NT2/D1 (cell line): ENCODE results near the gene RTN1.

Source experiments
- SUZ12 ChIP-seq: IDR thresholded peaks from 2 replicates; pipeline ENCODE4 v1.6.1; 2011; ENCODE audit not compliant: insufficient read length, insufficient read depth; ENCODE audit errors: extremely low read depth
- YY1 ChIP-seq: IDR thresholded peaks from 2 replicates; pipeline ENCODE4 v1.6.1; 2011; ENCODE audit not compliant: insufficient read length, insufficient read depth
- ZNF274 ChIP-seq: IDR thresholded peaks from 2 replicates; pipeline ENCODE4 v1.6.1; 2011; ENCODE audit warnings: mild to moderate bottlenecking, low read depth, low read length

DNA sequence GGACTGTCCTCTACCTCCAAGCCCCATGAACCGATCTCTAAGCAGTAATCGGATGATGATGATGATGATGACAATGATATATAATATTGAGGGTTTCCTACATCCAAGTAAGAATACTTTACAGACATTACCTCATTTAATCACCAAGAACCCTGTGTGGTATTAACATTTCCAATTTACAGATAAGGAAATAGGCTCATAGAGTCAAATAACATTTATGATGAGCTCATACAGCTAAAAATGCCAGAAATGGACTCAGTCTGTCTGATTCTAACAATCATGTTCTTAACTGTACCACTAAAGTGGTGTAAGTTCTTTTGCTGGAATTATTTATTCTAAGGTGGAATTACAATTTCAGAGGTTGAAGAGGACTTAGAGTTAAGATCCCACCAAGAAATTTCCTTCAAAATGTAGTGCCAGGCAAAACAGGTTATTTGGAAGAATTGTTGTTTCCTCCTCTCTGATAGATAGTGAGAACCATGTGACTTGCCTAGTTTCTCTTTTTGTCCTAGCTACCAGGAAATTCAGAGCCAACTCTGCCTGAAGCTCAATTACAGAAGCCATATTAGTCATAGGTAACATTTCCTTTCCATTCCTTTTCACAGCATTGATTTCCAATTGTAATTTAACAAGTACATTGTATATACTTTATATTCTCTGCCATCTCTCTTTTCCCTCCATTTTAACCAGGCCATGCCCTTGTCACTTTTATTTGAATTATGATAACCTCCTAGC, 270.2 kb downstream of the RTN1 start:
- TF ChIP-seq SUZ12 = no peak
- TF ChIP-seq ZNF274 = no peak
- TF ChIP-seq YY1 = no peak
